GM19238 (cell line): ENCODE data around the gene RANBP10.
A peak's percentile ranks its signal among the peaks of the same experiment; 100 is the strongest.
"Not testable (repeated sequence)": the region's sequence is repeated elsewhere in the genome, so short reads cannot be mapped to it uniquely, and the experiment has no call there.

ENCODE experiments used
- DNase-seq: peaks from one replicate; pipeline ENCODE4 v3.0.0; 2011; ENCODE audit warnings: low spot score; ENCODE audit not compliant: insufficient read length

The RANBP10 gene

DNA sequence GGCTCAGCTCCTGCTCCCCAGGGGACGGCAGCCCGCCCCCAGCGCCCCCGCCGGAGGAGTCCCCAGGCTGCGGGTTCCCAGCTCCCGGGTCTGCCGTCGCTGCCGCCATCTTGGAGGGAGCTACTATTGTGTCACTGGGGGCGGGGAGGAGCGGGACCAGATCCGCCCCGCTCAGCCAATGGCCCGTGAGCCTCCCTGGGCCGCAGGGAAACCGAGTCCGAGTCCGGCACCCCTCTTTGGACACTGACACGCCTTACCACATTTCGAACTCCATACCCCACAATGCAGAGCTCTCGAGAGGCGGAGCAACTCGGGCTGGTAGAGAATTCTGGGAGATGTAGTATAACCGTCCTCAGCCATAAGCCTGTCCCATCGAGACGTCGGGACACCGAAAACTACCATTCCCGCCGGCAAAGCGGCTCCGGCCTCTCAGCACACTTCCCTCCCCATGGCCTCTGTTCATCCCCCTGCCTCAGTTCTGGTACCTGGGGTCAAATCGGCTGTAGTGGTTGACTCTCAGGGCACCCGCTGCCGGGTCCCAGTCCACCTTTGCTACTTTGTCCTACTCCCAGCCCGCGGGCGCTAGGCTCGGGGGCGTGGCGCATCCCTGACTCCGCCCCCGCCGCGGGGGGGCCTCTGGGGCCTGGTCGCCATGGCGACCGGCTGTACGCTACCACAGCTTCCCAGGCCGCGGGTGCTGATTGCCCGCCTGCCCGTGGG is at the start of gene RANBP10, which contains the start of gene TSNAXIP1:
Gene RANBP10 (minus strand): TSS at position 133 of the 720 bp plus-strand sequence. CDS start 24 bp downstream, at position 109.
Gene TSNAXIP1 (plus strand): TSS at position 462 of the 720 bp plus-strand sequence. CDS start 261 bp downstream, outside the sequence.
- peak; percentile 87 for DNase-seq

DNA sequence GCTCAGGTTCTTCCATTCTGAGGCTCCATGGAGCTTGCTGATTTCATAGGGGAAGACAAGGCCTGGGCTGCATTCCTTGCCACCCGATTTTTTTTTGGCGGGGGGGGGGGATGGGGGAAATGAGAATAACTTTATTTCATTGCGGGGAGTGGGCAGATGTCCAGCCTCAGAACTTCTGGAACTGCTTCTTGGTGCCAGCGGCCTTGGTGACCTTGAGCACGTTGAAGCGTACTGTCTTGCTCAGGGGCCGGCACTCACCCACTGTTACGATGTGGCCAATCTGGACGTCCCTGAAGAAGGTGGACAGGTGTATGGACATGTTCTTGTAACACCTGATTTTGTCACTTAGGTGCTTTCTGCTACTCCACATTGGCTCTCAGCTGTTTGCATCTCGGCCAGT is 49.4 kb upstream of the RANBP10 start:
- no peak for DNase-seq

DNA sequence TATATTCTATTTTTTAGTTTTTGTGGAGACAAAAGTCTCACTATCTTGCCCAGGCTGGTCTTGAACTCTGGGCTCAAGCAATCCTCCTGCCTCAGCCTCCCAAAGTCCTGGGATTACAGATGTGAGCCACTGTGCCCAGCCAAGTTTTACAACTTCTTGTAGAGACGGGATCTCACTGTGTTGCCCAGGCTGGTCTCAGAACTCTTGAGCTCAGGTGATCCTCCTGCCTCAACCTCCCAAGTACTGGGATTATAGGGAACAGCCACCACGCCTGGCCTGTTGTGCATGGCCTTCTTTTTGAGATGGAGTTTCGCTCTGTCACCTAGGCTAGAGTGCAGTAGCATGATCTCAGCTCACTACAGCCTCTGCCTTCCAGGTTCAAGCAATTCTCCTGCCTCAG is 47.3 kb upstream of the RANBP10 start:
- DNase-seq, result no peak

DNA sequence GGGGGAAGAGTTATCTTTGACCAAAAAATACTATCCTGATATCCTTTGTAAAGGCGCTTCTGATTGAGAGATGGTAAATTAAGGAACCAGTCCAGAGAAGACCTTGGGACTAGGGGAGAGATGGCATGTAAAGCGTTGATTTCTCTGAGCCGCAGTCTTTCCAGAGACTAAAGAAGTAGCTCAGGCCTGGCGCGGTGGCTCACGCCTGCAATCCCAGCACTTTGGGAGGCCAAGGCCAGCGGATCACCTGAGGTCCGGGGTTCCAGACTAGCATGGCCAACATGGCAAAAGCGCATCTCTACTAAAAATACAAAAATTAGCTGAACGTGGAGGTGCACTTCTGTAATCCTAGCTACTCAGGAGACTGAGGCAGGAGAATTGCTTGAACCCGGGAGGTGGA is 41.8 kb upstream of the RANBP10 start:
- DNase-seq, result no peak

DNA sequence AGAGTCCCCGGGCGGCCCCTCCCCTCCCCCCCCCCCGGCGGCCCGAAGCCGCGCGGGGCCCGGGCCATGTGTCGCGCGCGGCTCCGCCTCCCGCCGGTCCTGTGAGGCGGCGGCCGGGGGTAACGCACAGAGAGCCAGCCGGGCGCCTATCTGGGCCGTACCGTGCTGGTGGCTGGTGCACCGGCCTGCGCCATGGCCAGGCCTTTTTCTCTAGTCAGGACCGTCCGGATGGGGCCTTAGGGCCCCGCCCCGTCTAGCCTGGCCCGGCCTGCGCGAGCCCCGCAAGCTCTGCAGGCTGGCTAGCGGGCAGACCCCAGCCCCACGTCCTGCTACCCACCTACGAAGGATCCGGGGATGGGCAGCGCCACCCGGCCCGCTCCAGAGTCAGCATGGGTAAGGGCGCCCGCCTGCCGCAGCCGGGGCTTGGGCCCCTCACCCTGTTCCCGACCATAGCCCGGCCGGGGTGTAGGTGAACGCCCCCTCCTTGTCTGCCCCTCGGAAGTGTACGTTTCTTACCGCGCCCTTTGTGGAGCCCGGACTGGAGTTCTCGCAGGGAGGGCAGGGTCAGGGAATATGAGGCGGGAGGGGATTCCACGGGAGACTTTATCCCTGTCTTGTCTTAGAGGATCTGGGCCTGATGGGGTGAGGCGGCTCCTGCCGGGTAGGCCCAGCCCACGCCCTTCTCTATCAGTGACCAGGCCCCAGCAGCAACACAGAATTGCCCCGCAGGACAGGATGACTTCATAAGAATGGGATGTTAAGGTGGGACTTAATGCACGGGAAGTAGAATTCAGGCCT is 40.9 kb upstream of the RANBP10 start, which contains the start of gene CENPT:
Gene CENPT (minus strand): TSS at position 630 of the 798 bp plus-strand sequence. CDS start 13,834 bp downstream, outside the sequence.
- peak; percentile 69 for DNase-seq

DNA sequence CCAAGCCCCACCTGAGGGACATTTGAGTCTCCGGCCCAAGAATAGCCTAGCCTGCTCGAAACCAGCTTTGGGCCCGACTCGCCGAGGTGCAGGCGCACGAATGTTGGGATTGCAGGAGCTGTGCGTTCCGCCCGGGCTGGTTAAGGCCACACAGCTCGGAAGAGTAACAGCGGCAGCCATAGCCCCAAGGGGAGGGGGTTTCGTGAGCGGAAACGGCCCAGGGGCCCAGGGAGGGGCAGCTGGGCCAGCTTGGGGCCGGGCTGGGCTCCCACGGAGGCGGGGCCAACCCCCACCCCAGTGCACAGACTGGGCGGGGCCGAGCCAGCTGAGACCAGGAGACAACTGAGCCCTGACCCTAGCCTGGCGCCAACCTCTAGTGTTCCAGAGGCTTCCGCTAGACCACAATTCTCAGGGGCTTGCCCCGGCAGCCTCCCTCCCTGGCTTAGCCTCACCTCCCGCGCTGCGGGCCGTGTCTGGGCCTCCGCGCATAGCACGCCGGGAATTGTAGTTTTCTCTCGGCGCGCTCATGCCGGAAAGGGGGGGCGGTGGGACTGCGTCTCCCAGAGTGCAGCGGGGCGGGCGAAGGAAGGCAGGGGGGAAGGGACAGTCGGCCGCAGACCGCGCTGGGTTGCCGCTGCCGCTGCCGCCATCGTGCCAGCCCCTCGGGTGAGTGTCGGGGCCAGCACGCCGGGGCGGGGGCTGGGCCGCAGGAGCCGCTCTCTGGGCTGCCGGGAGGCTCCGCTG is 40.1 kb upstream of the RANBP10 start, which contains the start of gene NUTF2:
Gene NUTF2 (plus strand): TSS at position 614 of the 744 bp plus-strand sequence. CDS start 18,198 bp downstream, outside the sequence.
- peak; percentile 92 for DNase-seq

DNA sequence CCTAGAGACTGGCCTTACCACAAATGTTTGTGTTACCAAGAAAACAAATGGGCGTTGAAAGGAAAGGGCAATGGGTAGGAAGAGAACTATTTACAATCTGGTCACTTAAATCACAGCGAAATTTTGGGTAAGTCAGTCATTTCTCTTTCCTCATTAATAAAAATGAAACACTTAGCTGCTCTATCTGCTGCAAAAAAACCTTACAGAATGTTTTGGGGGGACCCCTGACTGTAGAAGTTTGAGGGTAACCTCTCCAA is 39.6 kb upstream of the RANBP10 start:
- DNase-seq, result no peak

DNA sequence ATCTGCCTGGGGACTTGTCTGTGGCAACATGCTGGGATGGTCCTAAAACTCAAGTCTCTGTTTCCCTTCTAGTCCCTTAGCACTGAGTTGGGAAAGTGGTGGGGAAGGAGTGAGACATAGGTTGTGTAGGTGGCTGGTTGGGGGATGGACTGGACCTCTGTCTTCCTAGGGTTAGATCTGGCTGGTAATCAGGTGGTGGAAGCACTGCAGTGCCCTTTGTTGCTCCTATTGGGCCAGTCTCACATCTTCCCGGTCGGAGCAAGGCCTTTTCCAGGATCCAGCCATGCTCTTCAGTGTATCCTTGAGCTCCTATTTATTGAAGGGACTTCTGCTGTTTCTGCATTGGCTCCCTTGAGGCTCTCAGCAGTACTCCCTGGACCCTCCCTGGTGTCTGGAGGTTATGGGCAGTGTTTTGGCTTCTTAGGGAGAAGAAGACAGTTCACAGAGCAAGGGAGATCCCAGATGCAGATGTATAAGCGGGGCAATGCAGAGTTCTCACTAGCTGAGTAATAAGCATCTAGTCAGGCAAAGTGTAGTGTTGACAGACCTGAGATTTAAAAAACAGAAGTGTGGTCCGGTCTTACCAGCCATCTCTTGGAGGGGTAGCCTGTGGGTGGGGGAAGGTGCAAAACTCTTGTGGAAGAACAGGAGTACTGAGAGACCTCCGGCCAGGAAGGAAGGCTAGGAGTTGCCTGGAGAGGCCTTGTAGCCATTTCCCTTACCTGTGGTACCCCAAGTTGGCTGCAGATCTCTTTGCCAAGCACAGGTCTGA is 39.1 kb upstream of the RANBP10 start:
- DNase-seq, result no peak

DNA sequence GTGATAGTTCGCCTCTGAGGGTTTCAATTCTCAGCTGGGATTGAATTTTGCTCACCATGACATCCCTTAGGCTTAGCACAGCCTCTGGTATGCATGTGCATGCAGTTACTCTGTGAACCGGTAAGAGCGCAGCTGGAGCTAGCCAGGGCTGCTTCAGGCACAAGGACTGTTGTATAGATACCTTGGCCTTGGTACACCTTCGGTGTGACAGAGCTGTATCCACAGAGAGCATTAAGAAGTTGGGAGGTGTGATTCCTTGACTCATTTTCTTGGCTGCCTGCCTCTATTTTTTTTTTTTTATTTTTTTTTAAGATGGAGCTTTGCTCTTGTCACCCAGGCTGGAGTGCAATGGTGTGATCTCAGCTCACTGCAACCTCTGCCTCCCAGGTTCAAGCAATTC is 38.1 kb upstream of the RANBP10 start:
- DNase-seq, result no peak

DNA sequence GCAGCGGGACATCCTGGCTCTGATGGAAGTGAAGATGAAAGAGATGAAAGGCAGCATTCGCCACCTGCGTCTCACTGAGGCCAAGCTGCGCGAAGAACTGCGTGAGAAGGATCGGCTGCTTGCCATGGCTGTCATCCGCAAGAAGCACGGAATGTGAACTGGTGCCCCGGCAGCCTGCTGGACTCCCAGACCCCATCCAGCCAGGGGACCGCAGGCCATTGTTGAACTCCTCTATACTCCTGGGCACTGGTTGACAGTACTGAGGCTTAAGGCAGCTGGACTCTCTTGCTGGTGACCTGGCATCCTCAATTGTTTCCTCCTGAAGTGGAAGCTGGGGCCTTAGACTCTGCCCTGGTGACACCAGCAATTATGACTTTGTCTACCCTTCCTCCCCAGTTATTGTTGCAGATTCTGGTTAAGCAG is 37.0 kb upstream of the RANBP10 start:
- DNase-seq, result no peak

DNA sequence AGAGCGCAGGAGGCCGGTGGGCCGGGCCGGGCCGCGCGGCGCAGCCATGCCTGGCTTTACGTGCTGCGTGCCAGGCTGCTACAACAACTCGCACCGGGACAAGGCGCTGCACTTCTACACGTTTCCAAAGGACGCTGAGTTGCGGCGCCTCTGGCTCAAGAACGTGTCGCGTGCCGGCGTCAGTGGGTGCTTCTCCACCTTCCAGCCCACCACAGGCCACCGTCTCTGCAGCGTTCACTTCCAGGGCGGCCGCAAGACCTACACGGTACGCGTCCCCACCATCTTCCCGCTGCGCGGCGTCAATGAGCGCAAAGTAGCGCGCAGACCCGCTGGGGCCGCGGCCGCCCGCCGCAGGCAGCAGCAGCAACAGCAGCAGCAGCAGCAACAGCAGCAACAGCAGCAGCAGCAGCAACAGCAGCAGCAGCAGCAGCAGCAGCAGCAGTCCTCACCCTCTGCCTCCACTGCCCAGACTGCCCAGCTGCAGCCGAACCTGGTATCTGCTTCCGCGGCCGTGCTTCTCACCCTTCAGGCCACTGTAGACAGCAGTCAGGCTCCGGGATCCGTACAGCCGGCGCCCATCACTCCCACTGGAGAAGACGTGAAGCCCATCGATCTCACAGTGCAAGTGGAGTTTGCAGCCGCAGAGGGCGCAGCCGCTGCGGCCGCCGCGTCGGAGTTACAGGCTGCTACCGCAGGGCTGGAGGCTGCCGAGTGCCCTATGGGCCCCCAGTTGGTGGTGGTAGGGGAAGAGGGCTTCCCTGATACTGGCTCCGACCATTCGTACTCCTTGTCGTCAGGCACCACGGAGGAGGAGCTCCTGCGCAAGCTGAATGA is 36.4 kb upstream of the RANBP10 start:
- DNase-seq, result peak; percentile 46

DNA sequence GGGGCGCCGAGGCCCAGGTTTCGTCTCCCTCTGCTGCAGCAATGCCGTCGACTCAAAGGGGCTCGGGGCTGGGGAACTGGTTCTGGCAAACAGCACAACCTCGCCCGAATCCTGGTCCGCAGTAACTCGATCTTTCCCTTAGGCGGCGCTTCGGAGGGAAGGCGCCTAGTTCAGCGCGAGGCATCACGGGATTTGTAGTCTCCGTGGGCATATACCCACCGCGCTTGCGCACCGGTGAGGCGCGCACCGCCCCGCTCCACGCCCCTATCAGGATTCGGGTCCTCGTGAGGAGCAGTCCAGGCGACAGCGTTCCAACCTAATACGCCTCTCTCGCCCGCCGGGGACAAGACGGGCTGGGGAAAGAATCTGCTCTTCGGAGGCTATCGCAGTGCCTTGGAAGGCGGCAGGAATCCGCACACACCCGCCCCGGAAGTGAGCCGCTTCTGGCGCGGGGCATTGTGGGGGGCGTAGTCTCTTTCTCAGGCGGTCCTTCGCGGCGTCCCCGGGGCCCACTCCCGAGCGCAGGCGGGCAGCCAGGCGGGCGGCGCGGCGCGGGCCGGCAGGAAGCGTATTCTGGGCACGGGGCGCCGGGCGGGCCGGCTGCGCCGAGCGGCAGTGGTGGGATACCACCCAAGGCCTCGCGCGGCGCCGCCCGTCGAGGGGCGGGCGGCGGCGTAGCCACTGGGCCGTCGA is 35.6 kb upstream of the RANBP10 start, which contains the start of gene THAP11:
Gene THAP11 (plus strand): TSS at position 505 of the 693 bp plus-strand sequence. CDS start 235 bp downstream, outside the sequence.
- DNase-seq, result peak; percentile 90

DNA sequence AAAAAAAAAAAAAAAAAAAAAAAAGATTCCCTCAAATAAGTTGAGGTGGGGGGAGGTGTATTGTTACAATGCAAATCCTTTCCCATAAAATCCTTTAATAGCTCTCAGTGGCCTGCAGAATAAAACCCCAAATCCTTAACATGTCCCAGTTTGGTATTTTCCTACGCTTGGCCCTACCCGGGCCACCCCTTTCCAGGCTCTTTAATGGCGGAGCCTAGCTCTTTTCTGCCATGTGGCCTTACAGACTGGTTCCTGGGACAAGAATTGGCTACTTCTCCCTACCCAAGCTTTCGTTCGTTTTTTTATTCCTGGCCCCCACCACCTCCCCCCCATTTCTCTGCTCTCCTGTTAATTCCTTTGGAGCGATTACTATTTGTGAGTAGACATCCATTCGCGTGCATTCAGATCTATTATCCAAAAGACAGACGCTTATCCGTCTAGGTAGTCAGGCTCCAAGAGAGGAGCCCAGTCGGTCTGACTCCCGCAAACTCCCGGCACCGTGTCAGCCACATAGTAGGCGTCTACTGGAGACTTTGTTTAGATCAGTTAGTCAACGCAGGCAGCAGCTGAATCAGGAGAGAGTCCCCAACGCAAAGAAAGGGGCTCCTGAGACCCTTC is 34.9 kb upstream of the RANBP10 start:
- DNase-seq, result no peak

DNA sequence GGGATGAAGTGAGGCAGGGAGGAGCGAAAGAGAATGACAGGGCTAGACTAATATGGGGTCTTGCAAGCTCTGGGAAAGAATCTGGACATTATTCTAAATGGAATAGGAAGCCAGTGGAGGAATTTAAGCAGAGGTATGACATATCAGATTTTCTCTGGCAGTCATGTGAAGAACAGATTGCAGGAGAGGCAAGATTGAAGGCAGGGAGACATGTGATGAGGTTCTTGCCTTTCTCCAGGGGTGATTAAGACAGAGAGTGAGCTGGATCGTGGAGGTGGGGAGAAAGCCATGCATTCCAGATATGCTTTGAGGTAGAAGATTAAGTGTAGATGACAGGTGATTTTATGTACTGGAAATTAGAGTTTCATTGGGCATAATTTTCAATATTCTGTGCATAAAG is 31.5 kb upstream of the RANBP10 start:
- no peak for DNase-seq

DNA sequence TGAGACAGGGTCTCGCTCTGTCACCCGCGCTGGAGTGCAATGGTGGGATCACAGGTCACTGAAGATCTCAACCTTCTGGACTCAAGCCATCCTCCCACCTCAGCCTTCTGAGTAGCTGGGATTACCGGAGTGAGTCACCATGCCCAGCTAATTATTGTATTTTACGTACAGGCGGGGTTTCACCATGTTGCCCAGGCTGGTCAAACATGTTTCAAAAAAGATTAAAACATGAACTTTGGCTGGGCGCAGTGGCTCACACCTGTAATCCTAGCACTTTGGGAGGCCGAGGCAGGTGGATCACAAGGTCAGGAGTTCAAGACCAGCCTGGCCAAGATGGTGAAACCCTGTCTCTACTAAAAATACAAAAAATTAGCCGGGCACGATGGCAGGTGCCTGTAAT is 30.8 kb upstream of the RANBP10 start:
- not testable (repeated sequence) for DNase-seq

DNA sequence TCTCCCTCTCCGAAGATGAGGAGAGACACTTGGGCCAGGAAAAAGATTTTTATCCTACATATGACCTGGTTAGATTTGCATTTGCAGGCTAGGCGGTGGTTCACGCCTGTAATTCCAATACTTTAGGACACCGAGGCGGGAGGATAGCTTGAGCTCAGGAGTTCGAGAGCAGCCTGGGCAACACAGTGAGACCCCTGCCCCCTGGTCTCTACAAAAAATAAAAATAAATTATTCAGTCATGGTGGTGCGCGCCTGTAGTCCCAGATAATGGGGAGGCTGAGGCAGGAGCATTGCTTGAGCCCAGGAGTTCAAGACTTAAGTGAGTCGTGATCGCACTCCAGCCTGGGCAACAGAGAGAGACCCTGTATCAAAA is 27.9 kb upstream of the RANBP10 start:
- DNase-seq, result no peak

DNA sequence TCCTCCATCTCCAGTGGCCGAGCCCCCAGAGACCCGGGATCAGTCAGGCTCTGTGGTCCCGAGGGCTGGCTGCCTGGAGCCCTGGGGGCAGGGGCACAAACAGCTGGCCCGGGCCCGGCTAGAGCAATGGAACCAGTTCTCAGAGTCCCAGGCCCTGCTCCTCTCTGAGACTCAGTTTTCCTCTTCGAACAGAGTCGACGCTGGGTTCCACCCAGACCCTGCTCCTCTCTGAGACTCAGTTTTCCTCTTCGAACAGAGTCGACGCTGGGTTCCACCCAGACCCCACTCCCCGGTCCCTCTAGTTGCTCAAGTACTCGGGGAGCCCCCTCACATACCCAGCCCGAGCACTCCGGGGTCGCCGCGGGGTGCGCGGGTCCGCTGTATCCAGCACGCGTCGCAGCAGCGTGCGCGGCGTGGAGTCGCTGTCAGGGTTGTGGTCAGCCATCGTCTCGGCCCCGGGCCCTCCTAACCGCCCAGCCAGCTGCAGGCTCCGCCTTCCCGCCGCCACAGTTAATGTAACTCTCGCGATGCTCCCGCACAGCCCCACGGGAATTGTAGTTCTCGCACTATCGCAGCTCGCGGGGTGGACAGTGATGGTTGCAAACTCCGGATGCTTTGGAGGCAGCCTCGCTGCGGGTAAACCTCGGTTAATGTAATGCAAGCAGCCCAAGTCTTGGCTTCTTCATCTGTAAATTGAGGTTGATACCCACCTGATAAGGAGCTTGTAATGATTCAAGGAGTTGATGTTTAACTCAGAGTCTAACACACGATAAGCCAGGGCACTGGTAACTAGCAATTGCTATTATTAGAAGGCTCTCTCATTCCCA is 27.3 kb upstream of the RANBP10 start:
- DNase-seq, result peak; percentile 97

DNA sequence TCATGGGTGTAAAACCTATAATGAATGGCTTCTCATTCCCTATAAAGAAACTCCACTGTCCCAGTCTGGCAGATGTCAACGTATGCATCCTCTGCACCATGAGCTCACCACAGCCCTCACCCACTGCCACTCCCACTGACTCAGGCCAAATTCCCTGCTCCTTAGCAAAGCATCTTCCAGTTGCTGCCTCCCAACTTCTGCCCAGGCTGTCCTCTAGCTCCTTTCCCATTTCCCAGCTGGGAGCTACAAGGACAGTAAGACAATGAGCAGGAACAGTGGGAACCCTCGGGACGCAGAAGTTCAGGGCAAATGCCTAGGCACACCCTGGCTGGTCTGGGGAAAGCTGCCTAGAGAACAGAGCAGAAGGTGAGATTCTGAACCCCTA is 26.7 kb upstream of the RANBP10 start:
- DNase-seq, result no peak
